ENCODE data around the gene POLR1G.

GRCh38 chr19:45423033-45423588 lies 16.7 kb downstream of the POLR1G start:
- TF ChIP-seq CTCF (IDR thresholded peaks at IDR 0.05) (no peak), POLR2A (IDR thresholded peaks at IDR 0.05) (no peak)

Measured in Peyer's patch (tissue), 4 donors.